ENCODE measurements around the gene EPS8L3.

EPS8L3 gene

GRCh38 chr1:109725510-109725909 lies 38.2 kb downstream of the EPS8L3 start:
- no peak for TF ChIP-seq EZH2phosphoT487 (IDR thresholded peaks at IDR 0.05; ENCODE audit: low read depth)
- TF ChIP-seq, protein P1, sequence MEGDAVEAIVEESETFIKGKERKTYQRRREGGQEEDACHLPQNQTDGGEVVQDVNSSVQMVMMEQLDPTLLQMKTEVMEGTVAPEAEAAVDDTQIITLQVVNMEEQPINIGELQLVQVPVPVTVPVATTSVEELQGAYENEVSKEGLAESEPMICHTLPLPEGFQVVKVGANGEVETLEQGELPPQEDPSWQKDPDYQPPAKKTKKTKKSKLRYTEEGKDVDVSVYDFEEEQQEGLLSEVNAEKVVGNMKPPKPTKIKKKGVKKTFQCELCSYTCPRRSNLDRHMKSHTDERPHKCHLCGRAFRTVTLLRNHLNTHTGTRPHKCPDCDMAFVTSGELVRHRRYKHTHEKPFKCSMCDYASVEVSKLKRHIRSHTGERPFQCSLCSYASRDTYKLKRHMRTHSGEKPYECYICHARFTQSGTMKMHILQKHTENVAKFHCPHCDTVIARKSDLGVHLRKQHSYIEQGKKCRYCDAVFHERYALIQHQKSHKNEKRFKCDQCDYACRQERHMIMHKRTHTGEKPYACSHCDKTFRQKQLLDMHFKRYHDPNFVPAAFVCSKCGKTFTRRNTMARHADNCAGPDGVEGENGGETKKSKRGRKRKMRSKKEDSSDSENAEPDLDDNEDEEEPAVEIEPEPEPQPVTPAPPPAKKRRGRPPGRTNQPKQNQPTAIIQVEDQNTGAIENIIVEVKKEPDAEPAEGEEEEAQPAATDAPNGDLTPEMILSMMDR (IDR thresholded peaks at IDR 0.05; ENCODE audit: low read depth, low read length) = no peak
- H3K4me2 ChIP-seq (ENCODE audit: low read length) = no peak overlapping the region
- no peaks in the 10 kb centered on the region for H3K36me3 ChIP-seq (replicated peaks; ENCODE audit: low read depth, low read length)
- no peak overlapping the region for H3K9ac ChIP-seq (ENCODE audit: low read length)
- no peaks in the 10 kb centered on the region for H3K27me3 ChIP-seq (ENCODE audit: low read depth, low read length)
- no peaks in the 10 kb centered on the region for H3K9me3 ChIP-seq (ENCODE audit: insufficient read depth, low read length)
- H3K4me1 ChIP-seq (ENCODE audit: low read length) = no peaks in the 10 kb centered on the region
- H3K4me3 ChIP-seq (ENCODE audit: low read length) = no peak overlapping the region
- no peak overlapping the region for H3K27ac ChIP-seq (ENCODE audit: low read length)
- H4K20me1 ChIP-seq (ENCODE audit: insufficient read depth, low read length) = no peaks in the 10 kb centered on the region
- no peak overlapping the region for H2AFZ ChIP-seq (ENCODE audit: low read depth, low read length)
- H3K79me2 ChIP-seq (ENCODE audit: low read length) = no peaks in the 10 kb centered on the region

DNA sequence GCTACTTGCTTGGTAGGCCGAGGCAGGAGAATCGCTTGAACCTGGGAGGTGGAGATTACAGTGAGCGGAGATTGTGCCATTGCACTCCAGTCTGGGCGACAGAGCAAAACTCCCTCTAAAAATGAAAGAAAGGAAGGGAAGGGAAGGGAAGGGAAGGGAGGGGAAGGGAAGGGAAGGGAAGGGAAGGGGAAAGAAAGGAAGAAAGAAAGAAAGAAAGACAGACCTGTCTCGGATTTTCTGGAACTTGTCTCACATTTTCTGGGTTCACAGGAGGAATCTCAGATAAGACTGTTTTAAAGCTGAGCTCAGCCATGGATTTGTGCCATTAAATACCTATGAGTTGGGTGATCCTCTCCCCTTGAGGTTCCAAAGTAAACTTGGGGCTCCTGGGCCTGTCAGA lies 38.8 kb downstream of the EPS8L3 start:
- Histone ChIP-seq H3K27ac (ENCODE audit: low read length) (no peak overlapping the region), H3K79me2 (ENCODE audit: low read length) (no peaks in the 10 kb centered on the region), H3K4me2 (ENCODE audit: low read length) (no peak overlapping the region), H3K9ac (ENCODE audit: low read length) (no peak overlapping the region), H3K4me1 (ENCODE audit: low read length) (peaks cover 2% of the 10 kb centered on the region), H3K4me3 (ENCODE audit: low read length) (no peak overlapping the region), H4K20me1 (ENCODE audit: insufficient read depth, low read length) (no peaks in the 10 kb centered on the region), H3K9me3 (ENCODE audit: insufficient read depth, low read length) (no peaks in the 10 kb centered on the region), H2AFZ (ENCODE audit: low read depth, low read length) (no peak overlapping the region), H3K36me3 (replicated peaks; ENCODE audit: low read depth, low read length) (no peaks in the 10 kb centered on the region), H3K27me3 (ENCODE audit: low read depth, low read length) (no peaks in the 10 kb centered on the region)
- TF ChIP-seq, protein P1 (IDR thresholded peaks at IDR 0.05; ENCODE audit: low read depth, low read length) = no peak
- no peak for TF ChIP-seq EZH2phosphoT487 (IDR thresholded peaks at IDR 0.05; ENCODE audit: low read depth)

- Histone ChIP-seq H3K79me2 (ENCODE audit: low read length) (no peaks in the 10 kb centered on the region), H2AFZ (ENCODE audit: low read depth, low read length) (no peak overlapping the region), H3K27me3 (ENCODE audit: low read depth, low read length) (no peaks in the 10 kb centered on the region), H3K9me3 (ENCODE audit: insufficient read depth, low read length) (no peaks in the 10 kb centered on the region), H3K4me2 (ENCODE audit: low read length) (no peak overlapping the region), H3K9ac (ENCODE audit: low read length) (no peak overlapping the region), H3K4me1 (ENCODE audit: low read length) (peaks cover 20% of the 10 kb centered on the region), H3K27ac (ENCODE audit: low read length) (no peak overlapping the region), H4K20me1 (ENCODE audit: insufficient read depth, low read length) (no peaks in the 10 kb centered on the region), H3K4me3 (ENCODE audit: low read length) (no peak overlapping the region), H3K36me3 (replicated peaks; ENCODE audit: low read depth, low read length) (no peaks in the 10 kb centered on the region)
- TF ChIP-seq, protein P1 (IDR thresholded peaks at IDR 0.05; ENCODE audit: low read depth, low read length) = no peak
- TF ChIP-seq EZH2phosphoT487 (IDR thresholded peaks at IDR 0.05; ENCODE audit: low read depth) = no peak
Measured at GRCh38 chr1:109722908-109723691, 40.6 kb downstream of the EPS8L3 start.

DNA sequence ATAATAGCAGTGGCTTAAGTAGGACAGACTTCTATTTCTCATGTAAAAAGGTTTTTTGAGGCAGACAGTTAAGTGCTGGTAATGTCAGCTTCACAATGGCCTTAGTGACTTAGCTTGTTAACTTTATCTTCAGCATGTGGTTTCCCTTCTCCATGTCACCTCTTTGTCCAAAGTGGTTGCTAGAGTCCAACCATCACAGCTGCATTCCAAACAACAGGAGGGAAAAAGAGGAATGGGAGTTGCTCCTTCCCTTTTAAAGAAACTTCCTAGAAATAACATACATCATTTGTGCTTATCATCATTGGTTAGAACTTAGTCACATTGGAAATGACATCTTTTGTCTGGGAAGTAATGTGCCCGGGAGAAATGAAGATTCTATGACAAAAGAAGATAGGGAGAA lies 41.8 kb downstream of the EPS8L3 start:
- no peaks in the 10 kb centered on the region for H3K79me2 ChIP-seq (ENCODE audit: low read length)
- TF ChIP-seq, protein P1 (IDR thresholded peaks at IDR 0.05; ENCODE audit: low read depth, low read length) = no peak
- TF ChIP-seq EZH2phosphoT487 (IDR thresholded peaks at IDR 0.05; ENCODE audit: low read depth) = no peak
- H4K20me1 ChIP-seq (ENCODE audit: insufficient read depth, low read length) = no peaks in the 10 kb centered on the region
- H2AFZ ChIP-seq (ENCODE audit: low read depth, low read length) = no peak overlapping the region
- H3K4me1 ChIP-seq (ENCODE audit: low read length) = peaks cover 24% of the 10 kb centered on the region
- no peak overlapping the region for H3K4me3 ChIP-seq (ENCODE audit: low read length)
- no peak overlapping the region for H3K27ac ChIP-seq (ENCODE audit: low read length)
- no peak overlapping the region for H3K4me2 ChIP-seq (ENCODE audit: low read length)
- H3K27me3 ChIP-seq (ENCODE audit: low read depth, low read length) = no peaks in the 10 kb centered on the region
- H3K9ac ChIP-seq (ENCODE audit: low read length) = no peak overlapping the region
- H3K36me3 ChIP-seq (replicated peaks; ENCODE audit: low read depth, low read length) = no peaks in the 10 kb centered on the region
- H3K9me3 ChIP-seq (ENCODE audit: insufficient read depth, low read length) = no peaks in the 10 kb centered on the region
